Right lobe of liver (tissue), 6 donors: Measurements from ENCODE around the gene TTI1. TPM values are rescaled to one million over a fixed set of nuclear protein-coding genes. Genes with fewer than 3 reads are reported as not detected.

ENCODE experiments used
- ATAC-seq, 4 donors: fragments of 200-7000 bp; cut with Tn5 transposase; one replicate each; pipeline ENCODE4 v1.9.1; 2020; ENCODE audit warnings: mild to moderate bottlenecking in 4 of 4, moderate library complexity in 4 of 4
- DNase-seq, 3 donors: peaks; one replicate each; pipeline ENCODE4 v3.0.0-alpha.2; 2020
- H3K27ac ChIP-seq, 3 donors: fragments of 200-600 bp; one replicate each; pipeline ENCODE4 v1.8.0; 2022
- H3K27me3 ChIP-seq, 2 donors: fragments of 200-600 bp; one replicate each; pipeline ENCODE4 v1.8.0; 2022
- H3K36me3 ChIP-seq, 4 donors: fragments of 200-600 bp; sonication (generic) in 1 of 4; one replicate each; pipeline versions ENCODE4 v1.5.1 to v1.8.0; 2017 to 2022; ENCODE audit warnings: control low read depth in 1 of 4
- H3K4me1 ChIP-seq, 4 donors: fragments of 200-600 bp; sonication (generic) in 1 of 4; one replicate each; pipeline versions ENCODE4 v1.5.1 to v1.8.0; 2017 to 2022; ENCODE audit warnings: control low read depth in 1 of 4
- H3K4me3 ChIP-seq, 3 donors: fragments of 200-600 bp; one replicate each; pipeline ENCODE4 v1.8.0; 2022
- H3K9me3 ChIP-seq, 4 donors: fragments of 200-600 bp; sonication (generic) in 1 of 4; one replicate each; pipeline versions ENCODE4 v1.5.1 to v1.8.0; 2017 to 2022; ENCODE audit warnings: control low read depth in 1 of 4
- CTCF ChIP-seq, 4 donors: fragments of 200-600 bp in 3 of 4; fragments of 450-650 bp in 1 of 4; IDR thresholded peaks; one replicate each; pipeline versions ENCODE4 v1.5.1 to v1.8.0; 2016 to 2022; ENCODE audit warnings: antibody characterized with exemption in 4 of 4, mild to moderate bottlenecking in 2 of 4
- POLR2A ChIP-seq: fragments of 450-650 bp; IDR thresholded peaks from one replicate; pipeline ENCODE4 v1.6.1; 2017; ENCODE audit warnings: antibody characterized with exemption, mild to moderate bottlenecking
- WGBS: methylation state at CpG from one replicate; pipeline ENCODE4 v1.1.6; 2018; ENCODE audit warnings: low coverage, low lambda C conversion rate; ENCODE audit not compliant: insufficient coverage; ENCODE audit errors: missing lambda C conversion rate; 5-methylcytosine and 5-hydroxymethylcytosine counted together
- intact Hi-C, 2 donors: fragments of 100-400 bp; cut with DNase I; formaldehyde crosslinking; loops; one replicate each; pipeline versions ENCODE4 v1.11.2 to v1.14.1; 2022
- total RNA-seq, 6 experiments: library from RNA; depleted of rRNA in 2 of 6; stranded (reverse); fragments of >200 nt in 2 of 6; fragmentation: NEBNext Ultra II Directional in 3 of 6; extraction: Animal tissue kit (Norgen Biotek cat#: 25700) in 3 of 6; gene quantifications; one replicate each; pipeline versions ENCODE4 v1.1.0 to v1.2.4, GENCODE V29; 2016 to 2023
- donor health status: DM: no; HTN: yes; CAD: no.
- donor health status: DM: no; HTN: no; CAD: no.
- donor health status: DM: no; HTN: no; CAD: no.
- donor health status: DM: no; HTN: yes; CAD: no.
- donor health status: DM: no; HTN: yes; CAD: no.

The TTI1 gene
- total RNA-seq, 6 experiments from 2014 or later, result 8.6 to 14.3 (median 11.3) TPM

- 48% methylated on average over 4 of the region's 5 CpGs for WGBS
- H3K9me3 ChIP-seq, result no peaks in the 10 kb centered on the region
- no peak overlapping the region for H3K27ac ChIP-seq
- peaks cover 0 to 16% (median 8%) of the 10 kb centered on the region in 4 donors for H3K4me1 ChIP-seq
- no peak overlapping the region for H3K4me3 ChIP-seq
- intact Hi-C loops, result no loop called here
- no peaks in the 10 kb centered on the region for H3K36me3 ChIP-seq
- DNase-seq, result no peak
- no peaks in the 10 kb centered on the region for H3K27me3 ChIP-seq
- peak; percentile 58 to 76 (median 71) for ATAC-seq
- TF ChIP-seq POLR2A (no peak), CTCF (IDR thresholded peaks at IDR 0.05) (no peak)
Measured at GRCh38 chr20:38023181-38024001, 9.9 kb downstream of the TTI1 start.

- no peak for ATAC-seq
- intact Hi-C loops, result no loop called here
- peaks cover 0 to 8% (median 3%) of the 10 kb centered on the region in 4 donors for H3K36me3 ChIP-seq
- TF ChIP-seq POLR2A (no peak), CTCF (IDR thresholded peaks at IDR 0.05) (no peak)
- peaks cover 0 to 16% (median 8%) of the 10 kb centered on the region in 4 donors for H3K4me1 ChIP-seq
- DNase-seq, result no peak
- WGBS, result 83% methylated on average over 2 of the region's 2 CpGs
- H3K9me3 ChIP-seq, result no peaks in the 10 kb centered on the region
- H3K27me3 ChIP-seq, result no peaks in the 10 kb centered on the region
- no peak overlapping the region for H3K27ac ChIP-seq
- H3K4me3 ChIP-seq, result no peak overlapping the region
Measured at GRCh38 chr20:38021087-38021772, 12.0 kb downstream of the TTI1 start.

GRCh38 chr20:38018385-38018784 lies 14.9 kb downstream of the TTI1 start:
- no peaks in the 10 kb centered on the region for H3K27me3 ChIP-seq
- H3K36me3 ChIP-seq, result peaks cover 0 to 11% (median 3%) of the 10 kb centered on the region in 4 donors
- peaks cover 0 to 4% (median 3%) of the 10 kb centered on the region in 4 donors for H3K4me1 ChIP-seq
- H3K27ac ChIP-seq, result no peak overlapping the region
- TF ChIP-seq CTCF (IDR thresholded peaks at IDR 0.05), result no peak
- TF ChIP-seq POLR2A, result no peak
- WGBS, result 97% methylated on average over 2 of the region's 2 CpGs
- intact Hi-C loops, result no loop called here
- no peak for DNase-seq
- no peak overlapping the region for H3K4me3 ChIP-seq
- no peaks in the 10 kb centered on the region for H3K9me3 ChIP-seq
- ATAC-seq, result no peak

GRCh38 chr20:38017959-38018358 lies 15.3 kb downstream of the TTI1 start:
- TF ChIP-seq POLR2A (no peak), CTCF (IDR thresholded peaks at IDR 0.05) (no peak)
- H3K4me3 ChIP-seq, result no peak overlapping the region
- peaks cover 0 to 2% (median under 1%) of the 10 kb centered on the region in 4 donors for H3K4me1 ChIP-seq
- DNase-seq (no peak), ATAC-seq (no peak)
- WGBS, result 100% methylated on average over 1 of the region's 1 CpG
- H3K27ac ChIP-seq, result no peak overlapping the region
- H3K36me3 ChIP-seq, result peaks cover 0 to 15% (median 3%) of the 10 kb centered on the region in 4 donors
- H3K9me3 ChIP-seq, result no peaks in the 10 kb centered on the region
- intact Hi-C loops, result no loop called here
- no peaks in the 10 kb centered on the region for H3K27me3 ChIP-seq
